GM11168 (cell line): Measurements from ENCODE around the gene MCHR1.
"Not testable (repeated sequence)": the region's sequence is repeated elsewhere in the genome, so short reads cannot be mapped to it uniquely, and the experiment has no call there.

Experiments
- in situ Hi-C: fragments of 300-500 bp; cut with MboI; formaldehyde crosslinking; loops from one replicate; pipeline ENCODE4 v1.12.0; 2022; ENCODE audit warnings: low sequenced_read_pairs; ENCODE audit not compliant: unreplicated experiment

The MCHR1 gene

GRCh38 chr22:40720156-40720537 lies 40.9 kb downstream of the MCHR1 start:
- in situ Hi-C loops: not testable (repeated sequence)

- in situ Hi-C loops: no loop called here
Measured at GRCh38 chr22:40720538-40721256, 41.4 kb downstream of the MCHR1 start.

DNA sequence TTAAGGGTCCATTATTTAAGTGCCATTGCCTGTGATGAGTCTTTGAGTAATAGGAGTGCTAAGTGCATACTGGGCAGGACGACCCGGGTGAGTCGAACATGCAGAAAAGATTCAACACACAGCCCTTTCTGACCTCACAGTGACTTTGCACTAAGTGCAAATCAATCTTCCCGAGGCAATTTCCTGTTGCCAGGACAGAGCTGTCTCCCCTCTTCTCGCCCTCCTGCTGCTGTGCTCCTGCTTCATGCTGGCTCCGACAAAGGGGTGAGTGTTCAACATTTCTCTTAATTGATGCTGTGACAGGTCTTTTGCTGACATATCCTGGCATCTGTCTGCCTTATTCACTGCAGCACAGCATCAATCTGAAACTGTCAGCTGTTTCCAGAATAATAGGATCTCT lies 42.0 kb downstream of the MCHR1 start:
- in situ Hi-C loops: no loop called here

- in situ Hi-C loops: no loop called here
Measured at GRCh38 chr22:40723396-40723933, 44.2 kb downstream of the MCHR1 start.

GRCh38 chr22:40726514-40726913 lies 47.2 kb downstream of the MCHR1 start:
- in situ Hi-C loops: no loop called here

GRCh38 chr22:40727070-40727963 lies 48.0 kb downstream of the MCHR1 start:
- in situ Hi-C loops: no loop called here

- in situ Hi-C loops: no loop called here
Measured at GRCh38 chr22:40727964-40728615, 48.8 kb downstream of the MCHR1 start.

DNA sequence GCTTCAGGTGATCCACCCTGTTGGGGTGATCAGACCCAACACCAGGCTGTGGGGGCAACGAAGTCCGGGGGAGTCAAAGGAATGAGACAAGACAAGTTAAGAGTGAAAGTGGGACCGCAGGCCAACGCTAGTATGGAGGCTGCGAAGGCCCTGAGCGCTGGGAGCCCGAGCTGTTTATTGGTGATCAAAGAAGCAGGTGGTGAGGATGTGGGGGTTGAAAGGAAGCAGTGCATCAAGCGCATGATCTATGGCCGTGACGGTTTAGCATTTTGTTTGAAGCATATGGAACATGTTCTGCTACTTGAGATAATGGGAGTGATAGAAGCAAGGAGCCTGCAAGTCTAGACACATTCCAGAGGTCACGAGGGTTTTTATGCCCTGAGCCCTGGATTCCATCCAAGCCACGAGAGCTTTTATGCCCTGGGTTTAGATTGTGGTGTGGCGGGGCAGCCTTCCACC lies 49.5 kb downstream of the MCHR1 start:
- in situ Hi-C loops: no loop called here

DNA sequence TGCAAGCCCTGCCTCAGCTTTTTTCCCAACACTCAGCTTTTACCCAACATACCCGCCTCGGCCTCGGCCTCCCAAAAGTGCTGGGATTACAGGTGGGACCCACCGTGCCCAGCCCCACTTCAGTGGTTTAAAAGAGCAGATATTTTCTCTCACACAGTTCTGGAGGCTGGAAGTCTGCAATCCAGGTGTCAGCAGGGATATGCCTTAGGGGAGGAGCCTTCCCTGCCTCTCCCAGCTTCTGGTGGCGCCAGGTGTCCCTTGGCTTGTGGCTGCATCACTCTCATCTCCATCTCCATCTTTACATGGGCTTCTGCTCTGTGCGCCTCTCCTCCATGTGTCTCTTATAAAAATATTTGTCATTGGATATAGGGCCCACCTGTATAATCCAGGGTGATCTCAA lies 50.0 kb downstream of the MCHR1 start:
- in situ Hi-C loops: no loop called here
